HG03066 (cell line): ENCODE measurements around the gene WNT3A.

Source experiments
- ATAC-seq: cut with Tn5 transposase; IDR thresholded peaks from one replicate; pipeline ENCODE4 v1.9.1; 2021; ENCODE audit warnings: low read depth; ENCODE audit not compliant: unreplicated experiment

The WNT3A gene

GRCh38 chr1:228096416-228097332 is 89.9 kb downstream of the WNT3A start:
- no peak for ATAC-seq

GRCh38 chr1:228097333-228098081 is 90.7 kb downstream of the WNT3A start:
- no peak for ATAC-seq

- no peak for ATAC-seq
Measured at GRCh38 chr1:228098323-228098931, 91.6 kb downstream of the WNT3A start.

- no peak for ATAC-seq
Measured at GRCh38 chr1:228099331-228099732, 92.5 kb downstream of the WNT3A start.

GRCh38 chr1:228100822-228101613 is 94.2 kb downstream of the WNT3A start:
- ATAC-seq, result no peak

GRCh38 chr1:228101614-228101993 is 94.8 kb downstream of the WNT3A start:
- ATAC-seq, result no peak

GRCh38 chr1:228101994-228102790 is 95.4 kb downstream of the WNT3A start:
- peak; percentile 27 for ATAC-seq

- peak; percentile 65 for ATAC-seq
Measured at GRCh38 chr1:228102791-228103620, 96.2 kb downstream of the WNT3A start, which contains the start of gene C1orf35. Gene C1orf35 (minus strand): TSS chr1:228103325. CDS start chr1:228103227, 98 bp downstream.

- ATAC-seq, result no peak
Measured at GRCh38 chr1:228104526-228105269, 97.9 kb downstream of the WNT3A start.

- no peak for ATAC-seq
Measured at GRCh38 chr1:228105270-228105995, 98.6 kb downstream of the WNT3A start.

- ATAC-seq, result no peak
Measured at GRCh38 chr1:228105996-228106799, 99.4 kb downstream of the WNT3A start.

GRCh38 chr1:228106800-228107054 is 99.9 kb downstream of the WNT3A start:
- no peak for ATAC-seq

- no peak for ATAC-seq
Measured at GRCh38 chr1:228107636-228108035, 100.8 kb downstream of the WNT3A start.

GRCh38 chr1:228108055-228108690 is 101.4 kb downstream of the WNT3A start:
- no peak for ATAC-seq

- ATAC-seq, result no peak
Measured at GRCh38 chr1:228108742-228109072, 101.9 kb downstream of the WNT3A start.
